Esophagus squamous epithelium (tissue), 4 donors: ENCODE data around the gene SPOCK1.

Experiments used
- CTCF ChIP-seq, 6 experiments: fragments of 450-650 bp in 4 of 6; fragments of 200-600 bp in 2 of 6; sonication (generic) in 2 of 6; IDR thresholded peaks; one replicate each; pipeline ENCODE4 v1.5.1; 2016 to 2019; ENCODE audit warnings: antibody characterized with exemption in 6 of 6, mild to moderate bottlenecking in 4 of 6, moderate library complexity in 4 of 6
- POLR2A ChIP-seq, 4 donors: fragments of 450-650 bp; IDR thresholded peaks; one replicate each; pipeline ENCODE4 v1.6.1; 2017; ENCODE audit warnings: antibody characterized with exemption in 4 of 4, mild to moderate bottlenecking in 4 of 4, moderate library complexity in 3 of 4

GRCh38 chr5:137402436-137403187 lies 96.5 kb downstream of the SPOCK1 start:
- no peak for TF ChIP-seq CTCF (IDR thresholded peaks at IDR 0.05)
- TF ChIP-seq POLR2A (IDR thresholded peaks at IDR 0.05): no peak
